Stomach (tissue), 4 donors: ENCODE results near the gene SYT5.

Experiments
- EP300 ChIP-seq: sonication (generic); formaldehyde crosslinking; IDR thresholded peaks from one replicate; pipeline ENCODE4 v1.6.1; 2017; ENCODE audit warnings: antibody characterized with exemption
- POLR2A ChIP-seq, 4 donors: fragments of 450-650 bp; IDR thresholded peaks; one replicate each; pipeline ENCODE4 v1.6.1; 2016; ENCODE audit warnings: antibody characterized with exemption in 4 of 4, control low read depth in 2 of 4, mild to moderate bottlenecking in 1 of 4, moderate library complexity in 1 of 4
- POLR2AphosphoS5 ChIP-seq, 3 donors: sonication (generic); formaldehyde crosslinking; IDR thresholded peaks; one replicate each; pipeline ENCODE4 v1.6.1; 2016; ENCODE audit warnings: antibody characterized with exemption in 3 of 3
- TF ChIP-seq, protein P1 (sequence below), 7 experiments: fragments of 450-650 bp in 4 of 7; fragments of 200-600 bp in 3 of 7; sonication (generic) in 3 of 7; IDR thresholded peaks; one replicate each; pipeline ENCODE4 v1.5.1; 2016 to 2019; ENCODE audit warnings: antibody characterized with exemption in 7 of 7, control low read depth in 2 of 7, mild to moderate bottlenecking in 1 of 7

DNA sequence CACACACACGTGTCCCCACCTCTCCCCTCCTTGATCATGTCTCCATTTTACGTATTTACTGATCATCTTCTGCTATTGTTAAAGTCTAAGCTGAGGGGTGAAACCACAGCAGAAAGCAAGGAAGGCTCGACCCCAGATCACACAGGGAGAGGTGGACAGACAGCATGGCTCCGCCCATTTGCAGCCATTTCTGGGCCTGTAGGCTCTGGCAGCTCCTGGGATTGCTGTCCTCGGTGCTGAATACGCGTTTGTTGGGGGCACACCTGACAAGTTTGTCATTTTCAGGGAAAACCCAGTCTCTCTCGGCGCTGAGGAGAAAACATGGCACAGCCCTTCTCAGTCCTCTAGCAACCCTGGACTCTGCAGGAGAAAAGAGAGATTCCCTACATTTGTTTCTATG is 40.4 kb upstream of the SYT5 start:
- TF ChIP-seq POLR2A (IDR thresholded peaks at IDR 0.05) (no peak), POLR2AphosphoS5 (IDR thresholded peaks at IDR 0.05) (no peak), EP300 (no peak)
- TF ChIP-seq, protein P1, sequence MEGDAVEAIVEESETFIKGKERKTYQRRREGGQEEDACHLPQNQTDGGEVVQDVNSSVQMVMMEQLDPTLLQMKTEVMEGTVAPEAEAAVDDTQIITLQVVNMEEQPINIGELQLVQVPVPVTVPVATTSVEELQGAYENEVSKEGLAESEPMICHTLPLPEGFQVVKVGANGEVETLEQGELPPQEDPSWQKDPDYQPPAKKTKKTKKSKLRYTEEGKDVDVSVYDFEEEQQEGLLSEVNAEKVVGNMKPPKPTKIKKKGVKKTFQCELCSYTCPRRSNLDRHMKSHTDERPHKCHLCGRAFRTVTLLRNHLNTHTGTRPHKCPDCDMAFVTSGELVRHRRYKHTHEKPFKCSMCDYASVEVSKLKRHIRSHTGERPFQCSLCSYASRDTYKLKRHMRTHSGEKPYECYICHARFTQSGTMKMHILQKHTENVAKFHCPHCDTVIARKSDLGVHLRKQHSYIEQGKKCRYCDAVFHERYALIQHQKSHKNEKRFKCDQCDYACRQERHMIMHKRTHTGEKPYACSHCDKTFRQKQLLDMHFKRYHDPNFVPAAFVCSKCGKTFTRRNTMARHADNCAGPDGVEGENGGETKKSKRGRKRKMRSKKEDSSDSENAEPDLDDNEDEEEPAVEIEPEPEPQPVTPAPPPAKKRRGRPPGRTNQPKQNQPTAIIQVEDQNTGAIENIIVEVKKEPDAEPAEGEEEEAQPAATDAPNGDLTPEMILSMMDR (IDR thresholded peaks at IDR 0.05): no peak
